ENCODE measurements around the gene RUVBL1. TPM values are rescaled to one million over a fixed set of nuclear protein-coding genes. Genes with fewer than 3 reads are reported as not detected.
A peak's percentile ranks its signal among the peaks of the same experiment; 100 is the strongest.

Gene RUVBL1
- total RNA-seq, 1 experiment from 2014 or later = 153 TPM

- ChIA-PET POLR2A (ENCODE audit: low non-redundant PET) (no interaction called here), CTCF (no interaction called here)
Observed at GRCh38 chr3:128143496-128143895, 19.9 kb upstream of the RUVBL1 start.

GRCh38 chr3:128133273-128133883, 9.8 kb upstream of the RUVBL1 start:
- Histone ChIP-seq H3K9me3 (ENCODE audit: low read depth, low read length, poor library complexity, severe bottlenecking) (no peaks in the 10 kb centered on the region), H3K27ac (ENCODE audit: low read depth, low read length, poor library complexity, severe bottlenecking) (no peak overlapping the region), H3K4me3 (ENCODE audit: low read depth, low read length, poor library complexity, severe bottlenecking) (no peak overlapping the region), H3K27me3 (replicated peaks; ENCODE audit: insufficient read depth, low read depth, low read length, poor library complexity) (peaks cover 20% of the 10 kb centered on the region), H3K36me3 (ENCODE audit: insufficient read depth, low read length, poor library complexity, severe bottlenecking) (no peaks in the 10 kb centered on the region), H3K4me1 (ENCODE audit: insufficient read depth, low read length, poor library complexity, severe bottlenecking) (no peaks in the 10 kb centered on the region)
- intact Hi-C loops (cut with micrococcal nuclease; ENCODE audit: unreplicated experiment) = loop anchor here (1.0 to 5.0 kb wide), 3 partner anchors 58 to 481 kb away; no protein-coding TSS in a partner anchor
- ChIA-PET CTCF (interaction anchor here (0.6 to 1.5 kb wide), 4 partner anchors 38 to 558 kb away, joined by 4 to 10 read pairs (median 5); no protein-coding TSS in a partner anchor), POLR2A (ENCODE audit: low non-redundant PET) (no interaction called here)
- peak; percentile 69 for DNase-seq (ENCODE audit: low spot score)
- BruUV-seq (replicated peaks) = no TSS peak
- TF ChIP-seq, protein P1, sequence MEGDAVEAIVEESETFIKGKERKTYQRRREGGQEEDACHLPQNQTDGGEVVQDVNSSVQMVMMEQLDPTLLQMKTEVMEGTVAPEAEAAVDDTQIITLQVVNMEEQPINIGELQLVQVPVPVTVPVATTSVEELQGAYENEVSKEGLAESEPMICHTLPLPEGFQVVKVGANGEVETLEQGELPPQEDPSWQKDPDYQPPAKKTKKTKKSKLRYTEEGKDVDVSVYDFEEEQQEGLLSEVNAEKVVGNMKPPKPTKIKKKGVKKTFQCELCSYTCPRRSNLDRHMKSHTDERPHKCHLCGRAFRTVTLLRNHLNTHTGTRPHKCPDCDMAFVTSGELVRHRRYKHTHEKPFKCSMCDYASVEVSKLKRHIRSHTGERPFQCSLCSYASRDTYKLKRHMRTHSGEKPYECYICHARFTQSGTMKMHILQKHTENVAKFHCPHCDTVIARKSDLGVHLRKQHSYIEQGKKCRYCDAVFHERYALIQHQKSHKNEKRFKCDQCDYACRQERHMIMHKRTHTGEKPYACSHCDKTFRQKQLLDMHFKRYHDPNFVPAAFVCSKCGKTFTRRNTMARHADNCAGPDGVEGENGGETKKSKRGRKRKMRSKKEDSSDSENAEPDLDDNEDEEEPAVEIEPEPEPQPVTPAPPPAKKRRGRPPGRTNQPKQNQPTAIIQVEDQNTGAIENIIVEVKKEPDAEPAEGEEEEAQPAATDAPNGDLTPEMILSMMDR (conservative IDR thresholded peaks at IDR 0.05; ENCODE audit: low read depth, low read length) = peak; percentile 76
- no peak for TF ChIP-seq EZH2 (IDR thresholded peaks at IDR 0.05; ENCODE audit: borderline replicate concordance, low read depth, low read length, poor library complexity, severe bottlenecking)

More at GRCh38 chr3:128143496-128143895, 19.9 kb upstream of the RUVBL1 start:
- TF ChIP-seq, protein P1 (conservative IDR thresholded peaks at IDR 0.05; ENCODE audit: low read depth, low read length) = no peak
- no peak for TF ChIP-seq EZH2 (IDR thresholded peaks at IDR 0.05; ENCODE audit: borderline replicate concordance, low read depth, low read length, poor library complexity, severe bottlenecking)
- Histone ChIP-seq H3K27me3 (replicated peaks; ENCODE audit: insufficient read depth, low read depth, low read length, poor library complexity) (peaks cover 17% of the 10 kb centered on the region), H3K4me3 (ENCODE audit: low read depth, low read length, poor library complexity, severe bottlenecking) (no peak overlapping the region), H3K36me3 (ENCODE audit: insufficient read depth, low read length, poor library complexity, severe bottlenecking) (no peaks in the 10 kb centered on the region), H3K9me3 (ENCODE audit: low read depth, low read length, poor library complexity, severe bottlenecking) (no peaks in the 10 kb centered on the region), H3K4me1 (ENCODE audit: insufficient read depth, low read length, poor library complexity, severe bottlenecking) (no peaks in the 10 kb centered on the region), H3K27ac (ENCODE audit: low read depth, low read length, poor library complexity, severe bottlenecking) (no peak overlapping the region)
- no peak for DNase-seq (ENCODE audit: low spot score)
- BruUV-seq (replicated peaks) = no TSS peak
- intact Hi-C loops (cut with micrococcal nuclease; ENCODE audit: unreplicated experiment) = no loop called here

- no peak for DNase-seq (ENCODE audit: low spot score)
- Histone ChIP-seq H3K27me3 (replicated peaks; ENCODE audit: insufficient read depth, low read depth, low read length, poor library complexity) (peaks cover 9% of the 10 kb centered on the region), H3K4me3 (ENCODE audit: low read depth, low read length, poor library complexity, severe bottlenecking) (no peak overlapping the region), H3K36me3 (ENCODE audit: insufficient read depth, low read length, poor library complexity, severe bottlenecking) (no peaks in the 10 kb centered on the region), H3K27ac (ENCODE audit: low read depth, low read length, poor library complexity, severe bottlenecking) (no peak overlapping the region), H3K4me1 (ENCODE audit: insufficient read depth, low read length, poor library complexity, severe bottlenecking) (no peaks in the 10 kb centered on the region), H3K9me3 (ENCODE audit: low read depth, low read length, poor library complexity, severe bottlenecking) (no peaks in the 10 kb centered on the region)
- ChIA-PET POLR2A (ENCODE audit: low non-redundant PET) (no interaction called here), CTCF (no interaction called here)
- intact Hi-C loops (cut with micrococcal nuclease; ENCODE audit: unreplicated experiment) = loop anchor here (2.0 to 5.0 kb wide), 2 partner anchors 121 to 480 kb away; no protein-coding TSS in a partner anchor
- BruUV-seq (replicated peaks) = no TSS peak
- TF ChIP-seq EZH2 (IDR thresholded peaks at IDR 0.05; ENCODE audit: borderline replicate concordance, low read depth, low read length, poor library complexity, severe bottlenecking) = no peak
- TF ChIP-seq, protein P1 (conservative IDR thresholded peaks at IDR 0.05; ENCODE audit: low read depth, low read length) = no peak
Observed at GRCh38 chr3:128131897-128132646, 8.5 kb upstream of the RUVBL1 start.
